Tibial nerve (tissue), 4 donors: ENCODE results near the gene TMEM61.

Experiments
- CTCF ChIP-seq, 5 experiments: fragments of 200-600 bp in 3 of 5; fragments of 450-650 bp in 2 of 5; sonication (generic) in 3 of 5; IDR thresholded peaks; one replicate each; pipeline ENCODE4 v1.5.1; 2016 to 2019; ENCODE audit warnings: antibody characterized with exemption in 5 of 5, mild to moderate bottlenecking in 3 of 5, moderate library complexity in 2 of 5
- EP300 ChIP-seq, 2 donors: sonication (generic); formaldehyde crosslinking; IDR thresholded peaks; one replicate each; pipeline ENCODE4 v1.6.1; 2017; ENCODE audit warnings: antibody characterized with exemption in 2 of 2, mild to moderate bottlenecking in 1 of 2
- POLR2A ChIP-seq, 2 donors: fragments of 450-650 bp; IDR thresholded peaks; one replicate each; pipeline ENCODE4 v1.6.1; 2017; ENCODE audit warnings: antibody characterized with exemption in 2 of 2, mild to moderate bottlenecking in 2 of 2, moderate library complexity in 2 of 2

- TF ChIP-seq CTCF (IDR thresholded peaks at IDR 0.05): no peak
- no peak for TF ChIP-seq POLR2A (IDR thresholded peaks at IDR 0.05)
- TF ChIP-seq EP300 (IDR thresholded peaks at IDR 0.05): no peak
Observed at GRCh38 chr1:54996869-54997710, 16.7 kb downstream of the TMEM61 start.
